ENCODE data around the gene TARBP2.

Gene TARBP2

DNA sequence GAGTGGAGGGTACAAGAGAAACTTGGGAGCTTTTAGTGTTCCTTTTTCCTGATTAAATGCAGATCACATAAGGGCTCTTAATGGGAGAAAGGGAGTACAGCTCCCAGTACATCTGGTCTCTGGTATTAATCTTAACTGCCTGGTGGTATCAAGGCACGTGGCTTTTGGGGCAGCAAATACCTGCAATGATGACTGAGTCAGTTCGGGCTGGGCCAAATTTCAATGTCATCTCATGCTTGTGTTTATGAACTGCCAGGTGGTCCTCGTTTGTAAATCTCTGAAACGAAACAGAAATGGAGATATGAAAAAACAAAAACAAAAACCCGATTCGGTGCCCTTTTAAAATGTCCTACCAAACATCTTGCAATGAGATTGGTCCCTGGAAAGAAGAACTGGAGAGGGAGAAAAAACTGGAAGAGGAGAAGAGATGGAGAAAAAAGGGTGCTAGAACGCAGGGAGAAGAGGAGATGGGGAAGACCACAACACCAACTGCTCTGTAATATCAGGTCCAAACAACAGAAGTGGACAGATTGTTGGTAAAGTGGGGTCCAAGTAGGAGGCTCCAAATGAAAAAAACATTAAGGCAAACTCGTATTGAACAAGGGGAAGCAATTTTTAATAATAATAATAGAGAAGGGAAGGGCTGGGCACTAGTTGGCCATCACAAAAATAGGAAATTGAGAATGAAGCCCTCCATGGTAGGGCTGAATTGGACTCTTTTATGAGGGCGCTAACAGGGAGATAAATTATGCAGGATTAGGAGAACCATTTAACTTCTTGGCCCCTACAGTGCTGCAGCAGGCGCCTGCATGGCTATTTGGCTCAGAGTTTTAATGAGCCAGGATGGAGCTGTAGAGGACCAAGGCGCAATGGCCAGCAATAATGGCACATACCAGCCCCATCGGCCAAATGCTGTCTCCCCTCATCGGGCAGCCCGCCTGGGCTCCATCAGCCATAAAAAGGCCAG lies 51.6 kb downstream of the TARBP2 start:
- no peak for DNase-seq (ENCODE audit: low read depth in 1 of 2, low spot score in 1 of 2)

Data from stimulated activated CD4-positive, alpha-beta T cell treated with anti-CD3 and anti-CD28 coated beads, Interleukin-15, amount 100 ng/mL, for 1 hour (primary cell).